ENCODE measurements around the gene ILDR2. TPM values are rescaled to one million over a fixed set of nuclear protein-coding genes. Genes with fewer than 3 reads are reported as not detected.

Gene ILDR2
- total and polyA plus RNA-seq, 9 of the 15 experiments (the other 6 are each of a cell fraction or from before 2014, with no cell fraction given): 0.03 to 0.31 (median 0.18) TPM; not detected in 2

GRCh38 chr1:166875734-166876539, 99.4 kb downstream of the ILDR2 start, which contains the start of gene TADA1 (continued):
- TF ChIP-seq GTF3C2 (IDR thresholded peaks at IDR 0.05; ENCODE audit: borderline replicate concordance, extremely low read depth, insufficient read length) (peak; percentile 78), SAFB2 (IDR thresholded peaks at IDR 0.05; ENCODE audit: borderline replicate concordance, low read depth, low read length, severe bottlenecking) (no peak), E2F5 (CRISPR knock-in tag; IDR thresholded peaks at IDR 0.05) (peak; percentile 66; the same call in 1 of the 2 replicates), HNRNPH1 (optimal IDR thresholded peaks at IDR 0.05; ENCODE audit: low read depth, low read length) (no peak), CAMTA2 (CRISPR knock-in tag; conservative IDR thresholded peaks at IDR 0.05) (no peak), ZNF589 (CRISPR knock-in tag; IDR thresholded peaks at IDR 0.05; ENCODE audit: low read depth) (0 out of 2 replicates have a peak, but pooled peaks have one; percentile 20), PKNOX1 (IDR thresholded peaks at IDR 0.05) (peak; percentile 93), ZNF224 (CRISPR knock-in tag; IDR thresholded peaks at IDR 0.05) (no peak), SMARCC2 (IDR thresholded peaks at IDR 0.05; ENCODE audit: low read depth) (no peak), NR3C1 (CRISPR knock-in tag; IDR thresholded peaks at IDR 0.05) (0 out of 2 replicates have a peak, but pooled peaks have one; percentile 36), ZNF197 (CRISPR knock-in tag; IDR thresholded peaks at IDR 0.05; ENCODE audit: low read depth) (peak; percentile 36; the same call in 1 of the 2 replicates), CBX1 (IDR thresholded peaks at IDR 0.05; ENCODE audit: low read depth) (0 out of 2 replicates have a peak, but pooled peaks have one; percentile 22), PRPF4 (IDR thresholded peaks at IDR 0.05; ENCODE audit: insufficient read depth, low read depth, low read length, poor library complexity, severe bottlenecking) (no peak), ZBED1 (IDR thresholded peaks at IDR 0.05) (no peak), GATAD2A (IDR thresholded peaks at IDR 0.05) (no peak), CREBBP (IDR thresholded peaks at IDR 0.05; ENCODE audit: low read depth, low read length) (no peak), RBM17 (IDR thresholded peaks at IDR 0.05; ENCODE audit: borderline replicate concordance, low read depth, low read length) (no peak), EGR1 (conservative IDR thresholded peaks at IDR 0.05) (peak; percentile 72), BDP1 (IDR thresholded peaks at IDR 0.05; ENCODE audit: insufficient read depth, insufficient read length) (no peak), DNMT1 (IDR thresholded peaks at IDR 0.05) (no peak), ELK3 (CRISPR knock-in tag; IDR thresholded peaks at IDR 0.05) (no peak), STAG1 (CRISPR knock-in tag; IDR thresholded peaks at IDR 0.05; ENCODE audit: borderline replicate concordance) (0 out of 2 replicates have a peak, but pooled peaks have one; percentile 10), HLTF (IDR thresholded peaks at IDR 0.05) (no peak; the same call in 1 of the 2 replicates)

Measured in K562 (cell line).